Muscle layer of duodenum (tissue), 2 donors: ENCODE measurements around the gene YTHDC1.

Source experiments
- H3K27ac ChIP-seq: one replicate; pipeline ENCODE4 v1.7.0; 2013; ENCODE audit warnings: mild to moderate bottlenecking, low read length
- H3K27me3 ChIP-seq: one replicate; pipeline ENCODE4 v1.7.0; 2013; ENCODE audit warnings: low read depth, mild to moderate bottlenecking, control low read depth, low read length
- H3K36me3 ChIP-seq, 2 donors: one replicate each; pipeline ENCODE4 v1.7.0; 2013; ENCODE audit warnings: low read length in 2 of 2, control low read depth in 1 of 2, mild to moderate bottlenecking in 1 of 2; ENCODE audit not compliant: insufficient read depth in 2 of 2, control insufficient read depth in 1 of 2
- H3K4me1 ChIP-seq, 2 donors: one replicate each; pipeline ENCODE4 v1.7.0; 2013; ENCODE audit warnings: low read length in 2 of 2, mild to moderate bottlenecking in 2 of 2, control low read depth in 1 of 2, moderate library complexity in 1 of 2; ENCODE audit not compliant: insufficient read depth in 2 of 2, control insufficient read depth in 1 of 2
- H3K4me3 ChIP-seq, 2 donors: one replicate each; pipeline ENCODE4 v1.7.0; 2013; ENCODE audit warnings: low read length in 2 of 2, low read depth in 1 of 2, mild to moderate bottlenecking in 1 of 2
- H3K9me3 ChIP-seq, 2 donors: one replicate each; pipeline ENCODE4 v1.7.0; 2013; ENCODE audit warnings: low read length in 2 of 2, control low read depth in 1 of 2, mild to moderate bottlenecking in 1 of 2; ENCODE audit not compliant: control insufficient read depth in 1 of 2
- donor health status: healthy.

The YTHDC1 gene

GRCh38 chr4:68326141-68326540 is 23.7 kb downstream of the YTHDC1 start:
- Histone ChIP-seq H3K27me3 (no peaks in the 10 kb centered on the region), H3K9me3 (no peaks in the 10 kb centered on the region), H3K4me1 (no peaks in the 10 kb centered on the region), H3K36me3 (peaks cover 65 to 79% of the 10 kb centered on the region in 2 donors), H3K27ac (no peak overlapping the region), H3K4me3 (no peak overlapping the region)

DNA sequence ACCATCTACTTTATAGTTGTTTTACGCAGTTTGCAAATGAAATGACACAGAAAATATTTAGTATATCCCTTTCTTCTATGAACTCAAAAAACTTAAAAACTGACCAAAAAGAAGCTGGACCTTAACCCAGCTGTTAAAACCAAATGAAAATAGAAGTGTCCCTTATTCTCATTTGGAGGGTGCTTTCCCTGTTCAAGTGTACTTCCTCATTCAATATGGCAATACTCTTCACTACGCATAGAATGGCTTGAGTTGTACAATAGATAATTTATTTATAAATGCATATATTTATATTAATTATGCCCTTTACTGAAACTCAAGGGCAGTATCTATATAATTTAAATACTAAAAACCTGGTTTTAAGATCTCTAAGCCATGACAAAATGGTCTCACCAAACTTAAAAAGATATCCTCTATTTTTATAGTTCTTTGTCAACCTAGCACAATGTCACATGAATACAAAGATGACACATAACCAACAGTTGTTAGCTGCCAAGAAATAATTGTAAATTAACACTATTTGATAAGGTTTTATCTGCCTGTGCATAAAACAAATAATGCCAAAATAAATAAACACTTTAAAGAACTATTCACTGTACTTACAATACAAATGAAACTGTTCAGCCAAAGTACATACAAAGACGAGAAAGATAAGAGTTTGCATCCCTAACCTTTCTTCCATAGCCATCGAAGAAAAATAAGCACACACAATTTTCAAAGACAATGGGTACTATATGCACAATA is 25.2 kb downstream of the YTHDC1 start:
- no peak overlapping the region for H3K4me3 ChIP-seq
- no peaks in the 10 kb centered on the region for H3K9me3 ChIP-seq
- H3K36me3 ChIP-seq, result peaks cover 52 to 69% of the 10 kb centered on the region in 2 donors
- H3K27me3 ChIP-seq, result no peaks in the 10 kb centered on the region
- no peak overlapping the region for H3K27ac ChIP-seq
- no peaks in the 10 kb centered on the region for H3K4me1 ChIP-seq

DNA sequence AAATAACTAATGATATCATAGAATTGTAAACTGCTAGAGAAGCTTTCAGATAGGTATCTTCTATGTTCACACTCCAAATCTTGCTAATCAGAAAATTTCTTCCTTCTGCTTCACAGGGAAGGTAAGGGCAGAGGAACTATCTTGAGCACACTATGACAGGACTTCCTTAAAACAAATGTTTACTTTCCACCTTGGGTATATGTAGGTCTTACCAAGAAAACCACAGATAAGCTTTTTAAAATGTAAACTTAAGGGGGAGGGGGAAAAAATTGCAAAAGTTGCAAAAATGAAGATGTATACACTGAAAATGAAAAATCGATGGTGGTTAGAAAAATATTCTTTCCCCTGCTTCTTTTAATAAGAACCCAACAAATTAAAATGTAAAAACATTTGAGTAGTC is 30.9 kb downstream of the YTHDC1 start:
- H3K36me3 ChIP-seq, result peaks cover 69 to 74% of the 10 kb centered on the region in 2 donors
- no peaks in the 10 kb centered on the region for H3K4me1 ChIP-seq
- no peaks in the 10 kb centered on the region for H3K27me3 ChIP-seq
- H3K9me3 ChIP-seq, result no peaks in the 10 kb centered on the region
- no peak overlapping the region for H3K27ac ChIP-seq
- no peak overlapping the region for H3K4me3 ChIP-seq

DNA sequence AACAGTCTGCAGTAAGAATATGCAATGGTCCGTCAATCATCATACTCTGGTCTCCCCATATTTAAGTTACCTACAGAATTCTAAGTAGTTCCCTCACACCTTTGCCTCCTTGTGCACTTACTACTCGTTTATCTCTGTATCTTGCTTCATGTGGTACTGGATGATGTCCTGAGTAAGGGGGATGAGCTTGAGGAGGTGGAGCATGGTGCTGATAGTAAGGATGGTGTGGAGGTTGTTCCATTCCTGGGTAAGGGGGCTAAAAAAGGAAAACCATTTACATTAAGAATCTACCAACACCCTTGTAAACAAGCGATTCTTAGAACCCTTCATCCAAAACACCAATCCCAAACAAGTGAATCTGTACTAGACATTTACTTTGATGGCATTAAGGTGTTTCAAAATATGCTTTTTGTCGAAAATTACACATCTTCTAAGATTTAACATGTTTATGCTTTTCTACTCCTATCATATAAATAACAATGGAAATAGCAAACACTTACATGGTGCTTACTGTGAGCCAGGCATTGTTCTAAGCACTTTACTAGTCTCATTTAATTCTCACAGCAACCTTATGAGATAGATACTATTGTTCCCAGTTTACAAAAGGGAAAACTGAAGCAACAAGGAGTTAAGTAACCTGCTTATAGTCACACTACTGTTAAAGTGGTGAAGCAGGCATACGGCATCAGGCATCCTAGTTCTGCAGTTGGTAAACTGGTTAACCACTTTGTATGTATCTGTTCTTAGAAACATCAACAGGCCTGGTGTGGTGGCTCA is 33.5 kb downstream of the YTHDC1 start:
- no peaks in the 10 kb centered on the region for H3K9me3 ChIP-seq
- no peaks in the 10 kb centered on the region for H3K4me1 ChIP-seq
- H3K4me3 ChIP-seq, result no peak overlapping the region
- peaks cover 66 to 69% of the 10 kb centered on the region in 2 donors for H3K36me3 ChIP-seq
- no peak overlapping the region for H3K27ac ChIP-seq
- H3K27me3 ChIP-seq, result no peaks in the 10 kb centered on the region

- H3K4me3 ChIP-seq, result no peak overlapping the region
- H3K9me3 ChIP-seq, result no peaks in the 10 kb centered on the region
- H3K27me3 ChIP-seq, result no peaks in the 10 kb centered on the region
- no peak overlapping the region for H3K27ac ChIP-seq
- peaks cover 31 to 38% of the 10 kb centered on the region in 2 donors for H3K36me3 ChIP-seq
- no peaks in the 10 kb centered on the region for H3K4me1 ChIP-seq
Observed at GRCh38 chr4:68310651-68311247, 39.1 kb downstream of the YTHDC1 start.

GRCh38 chr4:68304731-68305130 is 45.2 kb downstream of the YTHDC1 start:
- Histone ChIP-seq H3K9me3 (no peaks in the 10 kb centered on the region), H3K36me3 (no peaks in the 10 kb centered on the region), H3K4me1 (no peaks in the 10 kb centered on the region), H3K27ac (no peak overlapping the region), H3K4me3 (no peak overlapping the region), H3K27me3 (no peaks in the 10 kb centered on the region)

GRCh38 chr4:68299492-68300457 is 50.1 kb downstream of the YTHDC1 start:
- Histone ChIP-seq H3K4me1 (no peaks in the 10 kb centered on the region), H3K27me3 (no peaks in the 10 kb centered on the region), H3K27ac (no peak overlapping the region), H3K4me3 (no peak overlapping the region), H3K9me3 (no peaks in the 10 kb centered on the region), H3K36me3 (no peaks in the 10 kb centered on the region)

- H3K36me3 ChIP-seq, result no peaks in the 10 kb centered on the region
- no peaks in the 10 kb centered on the region for H3K27me3 ChIP-seq
- H3K4me1 ChIP-seq, result no peaks in the 10 kb centered on the region
- no peaks in the 10 kb centered on the region for H3K9me3 ChIP-seq
- no peak overlapping the region for H3K4me3 ChIP-seq
- H3K27ac ChIP-seq, result no peak overlapping the region
Observed at GRCh38 chr4:68297137-68297536, 52.8 kb downstream of the YTHDC1 start.

- no peaks in the 10 kb centered on the region for H3K4me1 ChIP-seq
Observed at GRCh38 chr4:68291256-68291655, 58.6 kb downstream of the YTHDC1 start.

GRCh38 chr4:68288393-68288740 is 61.5 kb downstream of the YTHDC1 start:
- Histone ChIP-seq H3K4me1 (no peaks in the 10 kb centered on the region), H3K27me3 (no peaks in the 10 kb centered on the region), H3K27ac (no peak overlapping the region), H3K4me3 (no peak overlapping the region), H3K9me3 (no peaks in the 10 kb centered on the region), H3K36me3 (no peaks in the 10 kb centered on the region)

More at GRCh38 chr4:68291256-68291655, 58.6 kb downstream of the YTHDC1 start:
- Histone ChIP-seq H3K27ac (no peak overlapping the region), H3K9me3 (no peaks in the 10 kb centered on the region), H3K36me3 (no peaks in the 10 kb centered on the region), H3K4me3 (no peak overlapping the region), H3K27me3 (no peaks in the 10 kb centered on the region)
